PC-3 (cell line): ENCODE measurements around the gene SSUH2. TPM values are rescaled to one million over a fixed set of nuclear protein-coding genes. Genes with fewer than 3 reads are reported as not detected.
"Not testable (repeated sequence)": the region's sequence is repeated elsewhere in the genome, so short reads cannot be mapped to it uniquely, and the experiment has no call there.

Experiments used
- ATAC-seq: fragments of 200-7000 bp; cut with Tn5 transposase; 2 replicates; pipeline ENCODE4 v1.9.1; 2020; ENCODE audit warnings: mild to moderate bottlenecking, moderate library complexity
- BruUV-seq: library from RNA; stranded (reverse); fragments of 400-500 nt; replicated peaks from 2 replicates; lab custom pipeline; 2021; lab: Mats Ljungman, UMichigan
- CTCF ChIA-PET: fragments of 300-600 bp; sonication (Branson Sonifier 250); formaldehyde crosslinking; loops from one replicate; lab custom pipeline; 2022; ENCODE audit warnings: antibody characterized with exemption; lab: Charles Lee
- POLR2A ChIA-PET: fragments of 300-600 bp; sonication (Branson Sonifier 250); formaldehyde crosslinking; loops from one replicate; lab custom pipeline; 2022; ENCODE audit warnings: antibody characterized with exemption; ENCODE audit not compliant: unreplicated experiment; lab: Charles Lee
- DNase-seq: peaks from one replicate; pipeline ENCODE4 v3.0.0-alpha.2; 2015
- H2AFZ ChIP-seq: fragments of 300-600 bp; sonication (generic); 2 replicates; pipeline ENCODE4 v1.6.0; 2016; ENCODE audit warnings: antibody characterized with exemption, low read length
- H3F3A ChIP-seq: fragments of 300-600 bp; sonication (generic); one replicate; pipeline ENCODE4 v1.6.0; 2017; ENCODE audit warnings: antibody characterized with exemption, low read length, control low read depth, mild to moderate bottlenecking; ENCODE audit not compliant: unreplicated experiment
- H3K27ac ChIP-seq: fragments of 300-600 bp; sonication (generic); 2 replicates; pipeline ENCODE4 v1.5.1; 2016; ENCODE audit warnings: mild to moderate bottlenecking, low read length
- H3K27me3 ChIP-seq: fragments of 300-600 bp; sonication (generic); 2 replicates; pipeline ENCODE4 v1.6.1; 2016; ENCODE audit warnings: low read length, mixed read lengths
- H3K36me3 ChIP-seq: fragments of 300-600 bp; sonication (generic); 2 replicates; pipeline ENCODE4 v1.6.1; 2016; ENCODE audit warnings: low read depth, mixed run types, low read length, mixed read lengths
- H3K4me1 ChIP-seq: fragments of 300-600 bp; sonication (generic); 2 replicates; pipeline ENCODE4 v1.5.1; 2016; ENCODE audit warnings: low read length; ENCODE audit not compliant: insufficient read depth
- H3K4me2 ChIP-seq: fragments of 300-600 bp; sonication (generic); 2 replicates; pipeline ENCODE4 v1.6.0; 2016; ENCODE audit warnings: low read length
- H3K4me3 ChIP-seq: fragments of 300-600 bp; sonication (generic); 2 replicates; pipeline ENCODE4 v1.5.1; 2016; ENCODE audit warnings: mild to moderate bottlenecking, low read length, mixed read lengths
- H3K79me2 ChIP-seq: fragments of 300-600 bp; sonication (generic); 2 replicates; pipeline ENCODE4 v1.6.1; 2017; ENCODE audit warnings: low read length, mixed read lengths
- H3K9ac ChIP-seq: fragments of 300-600 bp; sonication (generic); 2 replicates; pipeline ENCODE4 v1.6.0; 2016; ENCODE audit warnings: mild to moderate bottlenecking, low read length
- H3K9me2 ChIP-seq: fragments of 300-600 bp; sonication (generic); replicated peaks from 2 replicates; pipeline ENCODE4 v1.6.1; 2016; ENCODE audit warnings: mixed run types, low read length, mixed read lengths
- H3K9me3 ChIP-seq: fragments of 300-600 bp; sonication (generic); 2 replicates; pipeline ENCODE4 v1.6.1; 2016; ENCODE audit warnings: low read length, mixed read lengths
- H4K20me1 ChIP-seq: fragments of 300-600 bp; sonication (generic); 2 replicates; pipeline ENCODE4 v1.6.1; 2016; ENCODE audit warnings: low read length, mixed read lengths
- CTCF ChIP-seq: fragments of 300-600 bp; sonication (generic); conservative IDR thresholded peaks from 2 replicates; pipeline ENCODE4 v1.5.1; 2017; ENCODE audit warnings: antibody characterized with exemption, low read depth, mild to moderate bottlenecking, low read length
- EZH2 ChIP-seq: fragments of 300-600 bp; sonication (generic); IDR thresholded peaks from one replicate; pipeline ENCODE4 v1.6.1; 2017; ENCODE audit warnings: antibody characterized with exemption, mild to moderate bottlenecking, low read length; ENCODE audit not compliant: unreplicated experiment
- EZH2phosphoT487 ChIP-seq: fragments of 300-600 bp; sonication (generic); IDR thresholded peaks from 2 replicates; pipeline ENCODE4 v1.6.1; 2018; ENCODE audit warnings: mild to moderate bottlenecking, antibody characterized with exemption, low read length, borderline replicate concordance
- intact Hi-C: fragments of 100-400 bp; cut with micrococcal nuclease; formaldehyde crosslinking; loops from 2 replicates; pipeline ENCODE4 v1.9.0; 2023
- total RNA-seq: library from RNA; depleted of rRNA; stranded (reverse); fragments of >200 nt; gene quantifications from 2 replicates; pipeline ENCODE4 v1.2.3, GENCODE V29; 2014

Gene SSUH2
- total RNA-seq, 1 experiment from 2014 or later: 0.44 TPM

GRCh38 chr3:8581806-8582445 is 62.7 kb downstream of the SSUH2 start:
- no peaks in the 10 kb centered on the region for H3K79me2 ChIP-seq
- intact Hi-C loops: no loop called here
- no peaks in the 10 kb centered on the region for H3F3A ChIP-seq
- TF ChIP-seq EZH2 (no peak), CTCF (no peak), EZH2phosphoT487 (no peak)
- no peak overlapping the region for H3K4me2 ChIP-seq
- no peaks in the 10 kb centered on the region for H3K4me1 ChIP-seq
- no peak overlapping the region for H3K27ac ChIP-seq
- DNase-seq (no peak), ATAC-seq (no peak)
- no peak overlapping the region for H3K9ac ChIP-seq
- ChIA-PET CTCF (no interaction called here), POLR2A (no interaction called here)
- no peaks in the 10 kb centered on the region for H4K20me1 ChIP-seq
- no peak overlapping the region for H3K4me3 ChIP-seq
- H3K9me3 ChIP-seq: no peaks in the 10 kb centered on the region; the same call in 1 of the 2 replicates
- H3K9me2 ChIP-seq: no peaks in the 10 kb centered on the region
- H2AFZ ChIP-seq: no peak overlapping the region
- no peaks in the 10 kb centered on the region for H3K36me3 ChIP-seq
- BruUV-seq: no TSS peak
- H3K27me3 ChIP-seq: no peaks in the 10 kb centered on the region

GRCh38 chr3:8581373-8581772 is 63.2 kb downstream of the SSUH2 start:
- no peak overlapping the region for H3K4me2 ChIP-seq
- H3K9me2 ChIP-seq: no peaks in the 10 kb centered on the region
- CTCF ChIA-PET: no interaction called here
- POLR2A ChIA-PET: no interaction called here
- no peaks in the 10 kb centered on the region for H3K27me3 ChIP-seq
- ATAC-seq (no peak), DNase-seq (no peak)
- no peaks in the 10 kb centered on the region for H3K4me1 ChIP-seq
- no peaks in the 10 kb centered on the region for H3K79me2 ChIP-seq
- H3K9ac ChIP-seq: no peak overlapping the region
- H3K27ac ChIP-seq: no peak overlapping the region
- no peak overlapping the region for H3K4me3 ChIP-seq
- BruUV-seq: no TSS peak
- H3F3A ChIP-seq: no peaks in the 10 kb centered on the region
- H2AFZ ChIP-seq: no peak overlapping the region
- H3K36me3 ChIP-seq: no peaks in the 10 kb centered on the region
- H3K9me3 ChIP-seq: no peaks in the 10 kb centered on the region; the same call in 1 of the 2 replicates
- intact Hi-C loops: no loop called here
- no peaks in the 10 kb centered on the region for H4K20me1 ChIP-seq
- no peak for TF ChIP-seq EZH2

- H3K4me2 ChIP-seq, CTCF ChIA-PET, H3K9me2 ChIP-seq, DNase-seq, H3K27ac ChIP-seq, H3K9ac ChIP-seq, BruUV-seq, H2AFZ ChIP-seq, H3K79me2 ChIP-seq, H3F3A ChIP-seq, H3K36me3 ChIP-seq, POLR2A ChIA-PET, ATAC-seq, H3K4me1 ChIP-seq, H3K4me3 ChIP-seq, H3K9me3 ChIP-seq, H3K27me3 ChIP-seq, intact Hi-C loops, H4K20me1 ChIP-seq: not testable (repeated sequence)
Observed at GRCh38 chr3:8580434-8580833, 64.2 kb downstream of the SSUH2 start.

GRCh38 chr3:8579943-8580342 is 64.7 kb downstream of the SSUH2 start:
- POLR2A ChIA-PET: no interaction called here
- no peak for DNase-seq
- TF ChIP-seq EZH2phosphoT487: no peak
- no peak for TF ChIP-seq CTCF
- no peak for TF ChIP-seq EZH2
- no peak overlapping the region for H3K4me2 ChIP-seq
- H3K79me2 ChIP-seq: no peaks in the 10 kb centered on the region
- intact Hi-C loops: no loop called here
- H3K4me3 ChIP-seq: no peak overlapping the region
- no TSS peak for BruUV-seq
- no peak overlapping the region for H3K27ac ChIP-seq
- H3K9me3 ChIP-seq: no peaks in the 10 kb centered on the region
- H3K27me3 ChIP-seq: no peaks in the 10 kb centered on the region
- H3K4me1 ChIP-seq: 0 out of 2 replicates have a peak, but pooled peaks cover 5% of the 10 kb centered on the region
- CTCF ChIA-PET: no interaction called here
- H4K20me1 ChIP-seq: no peaks in the 10 kb centered on the region
- no peak overlapping the region for H2AFZ ChIP-seq
- H3K9ac ChIP-seq: no peak overlapping the region
- ATAC-seq: no peak
- H3K9me2 ChIP-seq: no peaks in the 10 kb centered on the region
- H3K36me3 ChIP-seq: no peaks in the 10 kb centered on the region
- H3F3A ChIP-seq: no peaks in the 10 kb centered on the region
